IPS-18c (cell line): ENCODE data around the gene NOTCH2NLA.
"Not testable (repeated sequence)": the region's sequence is repeated elsewhere in the genome, so short reads cannot be mapped to it uniquely, and the experiment has no call there.

ENCODE experiments used
- H3K4me3 ChIP-seq: 2 replicates; pipeline ENCODE4 v1.7.0; 2013; ENCODE audit warnings: low read depth, mild to moderate bottlenecking, low read length, moderate library complexity; ENCODE audit not compliant: insufficient read depth
- H3K9me3 ChIP-seq: one replicate; pipeline ENCODE4 v1.6.1; 2013; ENCODE audit warnings: mild to moderate bottlenecking, low read length, moderate library complexity; ENCODE audit not compliant: control insufficient read depth, insufficient read depth

NOTCH2NLA gene

GRCh38 chr1:146228710-146229477 is at the start of gene NOTCH2NLA:
Gene NOTCH2NLA (minus strand): TSS chr1:146229021. CDS start chr1:146189337, 39,684 bp downstream.
- peak within 1 kb of the TSS; percentile 57; the same call in 1 of the 2 replicates for H3K4me3 ChIP-seq

GRCh38 chr1:146278346-146278745 is 49.5 kb upstream of the NOTCH2NLA start:
- H3K4me3 ChIP-seq, H3K9me3 ChIP-seq: not testable (repeated sequence)

More at GRCh38 chr1:146228710-146229477, at the start of gene NOTCH2NLA:
- not testable (repeated sequence) for H3K9me3 ChIP-seq

- H3K4me3 ChIP-seq, H3K9me3 ChIP-seq: not testable (repeated sequence)
Measured at GRCh38 chr1:146277087-146277486, 48.3 kb upstream of the NOTCH2NLA start.

- not testable (repeated sequence) for H3K4me3 ChIP-seq, H3K9me3 ChIP-seq
Measured at GRCh38 chr1:146274083-146274482, 45.3 kb upstream of the NOTCH2NLA start.

GRCh38 chr1:146273194-146273593 is 44.4 kb upstream of the NOTCH2NLA start:
- not testable (repeated sequence) for H3K4me3 ChIP-seq, H3K9me3 ChIP-seq

- H3K4me3 ChIP-seq, H3K9me3 ChIP-seq: not testable (repeated sequence)
Measured at GRCh38 chr1:146272734-146273133, 43.9 kb upstream of the NOTCH2NLA start.

- H3K9me3 ChIP-seq, H3K4me3 ChIP-seq: not testable (repeated sequence)
Measured at GRCh38 chr1:146271977-146272376, 43.2 kb upstream of the NOTCH2NLA start.

GRCh38 chr1:146270129-146270528 is 41.3 kb upstream of the NOTCH2NLA start:
- H3K4me3 ChIP-seq, H3K9me3 ChIP-seq: not testable (repeated sequence)

- not testable (repeated sequence) for H3K9me3 ChIP-seq, H3K4me3 ChIP-seq
Measured at GRCh38 chr1:146266179-146266748, 37.4 kb upstream of the NOTCH2NLA start.

- not testable (repeated sequence) for H3K9me3 ChIP-seq, H3K4me3 ChIP-seq
Measured at GRCh38 chr1:146264761-146265160, 35.9 kb upstream of the NOTCH2NLA start.

GRCh38 chr1:146260006-146260730 is 31.3 kb upstream of the NOTCH2NLA start:
- H3K4me3 ChIP-seq, H3K9me3 ChIP-seq: not testable (repeated sequence)

GRCh38 chr1:146257992-146258552 is 29.3 kb upstream of the NOTCH2NLA start:
- not testable (repeated sequence) for H3K4me3 ChIP-seq

GRCh38 chr1:146254569-146255197 is 25.9 kb upstream of the NOTCH2NLA start:
- not testable (repeated sequence) for H3K9me3 ChIP-seq, H3K4me3 ChIP-seq

More at GRCh38 chr1:146257992-146258552, 29.3 kb upstream of the NOTCH2NLA start:
- H3K9me3 ChIP-seq, result not testable (repeated sequence)

- not testable (repeated sequence) for H3K9me3 ChIP-seq, H3K4me3 ChIP-seq
Measured at GRCh38 chr1:146253249-146253855, 24.5 kb upstream of the NOTCH2NLA start.

- not testable (repeated sequence) for H3K4me3 ChIP-seq, H3K9me3 ChIP-seq
Measured at GRCh38 chr1:146251523-146251922, 22.7 kb upstream of the NOTCH2NLA start.

GRCh38 chr1:146248643-146249042 is 19.8 kb upstream of the NOTCH2NLA start:
- H3K4me3 ChIP-seq, H3K9me3 ChIP-seq: not testable (repeated sequence)

GRCh38 chr1:146236626-146237025 is 7.8 kb upstream of the NOTCH2NLA start:
- H3K4me3 ChIP-seq, H3K9me3 ChIP-seq: not testable (repeated sequence)
